ENCODE data around the gene GABPA.

GRCh38 chr21:25733859-25734653, 716 bp upstream of the GABPA start:
- TF ChIP-seq CTCF (IDR thresholded peaks at IDR 0.05; ENCODE audit: low read depth, low read length, missing input control) = no peak
- no peak for TF ChIP-seq RAD21 (IDR thresholded peaks at IDR 0.05)
- no peak for TF ChIP-seq NR2F2 (IDR thresholded peaks at IDR 0.05)
- TF ChIP-seq REST (IDR thresholded peaks at IDR 0.05) = no peak
- TF ChIP-seq ZBTB33 (IDR thresholded peaks at IDR 0.05) = no peak
- TF ChIP-seq EGR1 (IDR thresholded peaks at IDR 0.05; ENCODE audit: low read depth in 2 of 2) = no peak
- no peak for TF ChIP-seq YY1 (IDR thresholded peaks at IDR 0.05)
- peak; percentile 34 for TF ChIP-seq ATF3 (IDR thresholded peaks at IDR 0.05)
- no peak for TF ChIP-seq SP1 (IDR thresholded peaks at IDR 0.05)
- TF ChIP-seq TAF1 (conservative IDR thresholded peaks at IDR 0.05) = no peak
- no peak for TF ChIP-seq MAX (IDR thresholded peaks at IDR 0.05)
- peak; percentile 36 to 53 for TF ChIP-seq HNF4A (conservative IDR thresholded peaks at IDR 0.05)
- no peak for TF ChIP-seq JUND (IDR thresholded peaks at IDR 0.05)

Data from liver (tissue), 3 donors.